GM12801 (cell line): ENCODE data around the gene NEDD9.

Source experiments
- TF ChIP-seq, protein P1 (sequence below): IDR thresholded peaks from one replicate; pipeline ENCODE4 v1.5.1; 2011; ENCODE audit warnings: control low read depth; ENCODE audit not compliant: insufficient read length; ENCODE audit errors: extremely low read depth

NEDD9 gene

DNA sequence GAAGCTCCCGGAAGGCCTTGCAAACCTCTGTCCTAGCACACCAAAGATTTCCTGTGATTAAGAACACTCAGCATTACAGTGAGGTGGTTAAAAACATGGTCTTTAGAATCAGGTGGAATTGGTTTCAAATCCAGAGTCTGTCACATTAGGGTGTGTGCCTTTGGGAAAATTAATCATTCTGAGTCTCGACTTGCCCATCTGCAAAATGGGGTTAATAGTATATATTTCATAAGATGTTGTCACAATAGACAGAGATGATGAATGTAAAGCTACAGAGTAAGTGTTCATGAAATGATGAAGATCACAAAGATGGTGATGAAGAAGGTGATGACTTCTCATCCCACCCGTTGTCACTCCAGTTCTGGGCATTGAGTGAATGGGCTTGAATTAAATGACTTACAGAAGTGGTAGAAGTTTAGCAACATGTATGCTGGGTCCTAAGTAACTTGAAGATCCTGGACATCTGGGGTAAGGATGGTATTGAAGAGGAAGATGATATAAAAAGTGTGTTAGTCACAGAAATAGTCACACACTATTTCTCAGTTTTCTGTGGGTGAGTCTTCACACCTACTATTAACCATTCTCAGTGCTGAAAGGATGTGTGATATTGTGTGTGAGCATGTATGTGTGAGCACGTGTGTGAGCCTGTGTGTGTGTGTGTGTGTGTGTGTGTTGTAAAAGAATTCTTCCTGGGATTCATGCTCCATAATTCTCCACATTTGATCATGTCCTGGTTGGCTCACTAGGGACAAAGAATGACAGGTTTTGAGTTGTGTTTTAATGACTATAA, 28.0 kb upstream of the NEDD9 start:
- TF ChIP-seq, protein P1, sequence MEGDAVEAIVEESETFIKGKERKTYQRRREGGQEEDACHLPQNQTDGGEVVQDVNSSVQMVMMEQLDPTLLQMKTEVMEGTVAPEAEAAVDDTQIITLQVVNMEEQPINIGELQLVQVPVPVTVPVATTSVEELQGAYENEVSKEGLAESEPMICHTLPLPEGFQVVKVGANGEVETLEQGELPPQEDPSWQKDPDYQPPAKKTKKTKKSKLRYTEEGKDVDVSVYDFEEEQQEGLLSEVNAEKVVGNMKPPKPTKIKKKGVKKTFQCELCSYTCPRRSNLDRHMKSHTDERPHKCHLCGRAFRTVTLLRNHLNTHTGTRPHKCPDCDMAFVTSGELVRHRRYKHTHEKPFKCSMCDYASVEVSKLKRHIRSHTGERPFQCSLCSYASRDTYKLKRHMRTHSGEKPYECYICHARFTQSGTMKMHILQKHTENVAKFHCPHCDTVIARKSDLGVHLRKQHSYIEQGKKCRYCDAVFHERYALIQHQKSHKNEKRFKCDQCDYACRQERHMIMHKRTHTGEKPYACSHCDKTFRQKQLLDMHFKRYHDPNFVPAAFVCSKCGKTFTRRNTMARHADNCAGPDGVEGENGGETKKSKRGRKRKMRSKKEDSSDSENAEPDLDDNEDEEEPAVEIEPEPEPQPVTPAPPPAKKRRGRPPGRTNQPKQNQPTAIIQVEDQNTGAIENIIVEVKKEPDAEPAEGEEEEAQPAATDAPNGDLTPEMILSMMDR: no peak

DNA sequence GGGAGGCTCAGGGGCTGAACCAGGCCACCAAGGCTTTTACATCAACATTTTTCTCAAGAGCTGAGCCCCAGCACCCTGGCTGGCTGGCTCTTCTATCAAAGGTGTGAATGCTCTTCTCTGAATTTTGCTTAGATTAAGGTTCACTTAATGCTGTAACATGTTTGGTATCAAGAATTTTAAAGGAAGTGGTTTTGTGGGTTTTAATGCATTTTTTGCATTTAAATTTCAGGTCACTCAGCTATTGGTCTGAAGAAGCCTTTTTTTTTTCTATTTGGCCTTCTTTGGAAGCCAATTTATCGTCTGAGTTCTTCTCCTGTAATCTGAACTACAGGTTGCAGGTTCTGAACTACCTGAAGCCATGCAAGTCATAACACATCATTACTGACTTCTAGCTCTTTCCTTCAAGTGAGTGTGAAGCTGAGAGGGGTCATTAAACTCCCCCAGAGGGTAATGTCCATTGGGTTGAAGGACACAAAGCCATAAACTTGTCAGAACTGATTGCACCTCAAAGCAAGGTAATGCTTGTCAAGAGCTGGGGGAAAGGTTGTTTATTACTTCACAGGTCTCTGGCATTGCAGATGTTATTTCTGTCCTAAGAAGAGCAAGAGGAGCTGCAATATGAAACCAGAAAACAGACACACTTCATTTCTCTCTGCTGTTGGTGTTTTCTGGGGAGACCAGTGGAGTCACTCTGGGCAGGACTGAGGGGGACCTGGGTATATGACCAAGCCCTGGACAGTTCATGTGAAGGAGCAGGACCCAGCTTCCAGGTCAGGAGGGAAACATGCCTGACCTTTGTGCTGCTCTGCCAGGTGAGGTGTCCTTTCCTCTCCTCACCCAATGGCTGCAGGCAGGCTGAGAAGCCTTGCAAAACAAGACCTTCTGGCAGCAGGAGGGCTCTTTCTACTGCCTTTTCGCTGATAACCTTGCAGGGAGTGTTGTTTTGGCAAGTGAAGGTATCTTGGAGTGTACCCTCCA, 26.1 kb upstream of the NEDD9 start:
- TF ChIP-seq, protein P1: no peak

DNA sequence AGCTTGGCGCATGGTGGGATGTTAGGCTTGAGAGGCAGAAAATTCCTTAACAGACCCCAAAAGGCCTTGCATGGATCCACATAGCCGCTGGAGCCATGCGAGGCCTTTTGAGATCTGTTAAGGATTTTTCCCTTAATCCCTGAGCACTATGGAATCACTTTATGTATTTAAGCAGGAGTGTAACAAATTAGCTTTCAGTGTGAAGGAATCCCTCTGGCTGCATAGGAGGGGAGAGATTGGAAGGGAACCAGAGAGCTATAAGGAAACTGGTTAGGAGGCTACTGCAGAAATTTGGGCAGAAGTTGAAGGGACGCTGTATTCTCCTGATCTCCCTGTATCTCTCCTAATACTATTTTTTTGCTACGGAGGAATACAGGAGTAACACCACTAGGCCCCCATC, 23.1 kb upstream of the NEDD9 start:
- TF ChIP-seq, protein P1: no peak

- TF ChIP-seq, protein P1: no peak
Measured at GRCh38 chr6:11253594-11253993, 21.1 kb upstream of the NEDD9 start.

DNA sequence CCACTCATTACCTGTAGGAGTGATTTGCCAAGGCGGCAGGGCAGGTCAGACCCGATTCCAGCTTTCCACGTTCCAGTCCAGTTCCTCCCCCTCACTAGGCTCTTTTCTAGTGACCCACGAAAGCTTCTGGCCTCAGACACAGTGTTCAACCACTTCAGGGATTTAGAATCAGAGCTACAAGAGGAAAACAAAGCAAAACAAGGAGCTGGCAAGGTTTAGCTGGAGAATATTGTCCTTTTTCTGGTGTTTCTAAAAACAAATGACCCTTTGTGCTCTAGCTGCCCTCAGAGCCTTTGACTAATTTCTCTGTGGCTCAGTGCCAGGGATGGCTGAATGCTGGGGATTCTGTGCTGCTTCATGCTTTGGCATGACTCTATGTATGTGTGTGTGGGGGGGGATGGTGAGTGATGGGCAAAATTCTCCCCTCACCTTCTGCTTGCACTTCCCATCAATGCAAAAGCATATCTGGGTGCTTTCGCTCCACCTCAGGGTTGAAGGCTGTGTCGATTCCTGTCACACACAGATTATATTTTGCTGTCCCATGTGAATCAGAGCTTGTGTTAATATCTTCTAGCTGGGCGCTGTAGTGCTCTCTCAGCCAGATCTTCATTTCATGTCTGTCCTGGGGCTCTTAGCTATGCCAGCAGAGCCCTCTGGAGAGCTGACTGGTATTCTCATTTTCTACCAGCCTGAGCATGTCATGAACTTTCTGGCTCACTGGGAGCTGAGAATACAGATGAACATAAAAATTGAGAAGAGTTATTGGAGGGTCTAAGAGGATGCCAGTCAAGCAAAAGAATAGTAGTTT, 19.3 kb upstream of the NEDD9 start:
- TF ChIP-seq, protein P1: no peak

- TF ChIP-seq, protein P1: no peak
Measured at GRCh38 chr6:11250108-11250507, 17.6 kb upstream of the NEDD9 start.
